OCI-LY3 (cell line): ENCODE data around the gene MYH6.
"Not testable (repeated sequence)": the region's sequence is repeated elsewhere in the genome, so short reads cannot be mapped to it uniquely, and the experiment has no call there.

ENCODE experiments used
- CTCF ChIP-seq: fragments of 200-600, 300-600 bp; sonication (generic); IDR thresholded peaks from 2 replicates; pipeline ENCODE4 v1.5.1; 2014; ENCODE audit warnings: antibody characterized with exemption, low read length, low read depth
- EZH2phosphoT487 ChIP-seq: fragments of 200-600 bp; shearing (Covaris generic); IDR thresholded peaks from 2 replicates; pipeline ENCODE4 v1.6.1; 2018; ENCODE audit warnings: antibody characterized with exemption, mixed run types, low read depth

DNA sequence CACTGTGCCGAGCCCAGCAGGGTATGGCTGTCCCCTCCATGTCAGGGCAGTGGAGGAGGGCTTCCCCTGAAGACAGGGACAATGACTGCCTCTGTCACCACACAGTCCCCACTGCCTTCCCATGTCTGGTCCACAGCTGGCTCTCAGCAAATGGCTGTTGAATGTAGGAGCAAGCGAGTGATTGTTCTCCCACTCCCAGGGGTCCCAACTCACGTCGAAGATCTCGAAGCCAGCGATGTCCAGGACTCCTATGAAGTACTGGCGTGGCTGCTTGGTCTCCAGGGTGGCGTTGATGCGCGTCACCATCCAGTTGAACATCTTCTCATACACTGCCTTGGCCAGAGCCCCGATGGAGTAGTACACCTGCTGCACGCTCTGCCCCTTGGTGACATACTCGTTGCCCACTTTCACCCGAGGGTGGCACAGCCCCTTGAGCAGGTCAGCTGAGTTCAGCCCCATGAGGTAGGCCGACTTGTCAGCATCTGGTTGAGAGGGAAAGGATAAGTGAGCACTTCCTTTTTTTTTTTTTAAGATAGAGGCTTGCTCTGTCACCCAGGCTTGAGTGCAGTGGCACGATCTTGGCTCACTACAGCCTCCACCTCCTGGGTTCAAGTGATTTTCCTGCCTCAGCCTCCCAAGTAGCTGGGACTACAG lies 7.5 kb downstream of the MYH6 start:
- not testable (repeated sequence) for TF ChIP-seq CTCF, EZH2phosphoT487
